D721Med (cell line): ENCODE measurements around the gene TRMT61A.

Source experiments
- DNase-seq: peaks from one replicate; pipeline ENCODE4 v3.0.0; 2011; ENCODE audit warnings: low spot score; ENCODE audit not compliant: insufficient read length
- FAIRE-seq: peaks from 2 replicates; lab custom pipeline; 2011; peaks lifted over from hg19 to GRCh38; lab: Jason Lieb, UNC
- CTCF ChIP-seq: IDR thresholded peaks from 2 replicates; pipeline ENCODE4 v1.5.1; 2012; ENCODE audit warnings: mild to moderate bottlenecking, control low read depth; ENCODE audit not compliant: insufficient read depth; ENCODE audit errors: missing control alignments

TRMT61A gene

GRCh38 chr14:103528587-103529382, at the start of gene TRMT61A:
TSS of gene TRMT61A (plus strand) at chr14:103529196. CDS start at chr14:103529979, 783 bp downstream.
- FAIRE-seq (no peak), DNase-seq (peak; percentile 100)
- no peak for TF ChIP-seq CTCF

GRCh38 chr14:103480595-103480994, 48.4 kb upstream of the TRMT61A start:
- no peak for TF ChIP-seq CTCF
- DNase-seq (no peak), FAIRE-seq (no peak)

GRCh38 chr14:103483600-103483999, 45.4 kb upstream of the TRMT61A start:
- no peak for TF ChIP-seq CTCF
- FAIRE-seq (no peak), DNase-seq (no peak)

- TF ChIP-seq CTCF: no peak
- DNase-seq (no peak), FAIRE-seq (no peak)
These were observed 43.5 kb upstream of the TRMT61A start for GRCh38 chr14:103485504-103485903.

- FAIRE-seq (no peak), DNase-seq (no peak)
- no peak for TF ChIP-seq CTCF
These were observed 40.9 kb upstream of the TRMT61A start for GRCh38 chr14:103488071-103488470.

GRCh38 chr14:103488960-103489359, 40.0 kb upstream of the TRMT61A start:
- no peak for FAIRE-seq

More at GRCh38 chr14:103488960-103489359, 40.0 kb upstream of the TRMT61A start:
- TF ChIP-seq CTCF: no peak
- DNase-seq: no peak
